ENCODE results near the gene SREBF2. TPM values are rescaled to one million over a fixed set of nuclear protein-coding genes. Genes with fewer than 3 reads are reported as not detected.

The SREBF2 gene
- total and polyA plus RNA-seq, 2 donors from 2014 or later = 49.2 to 71.4 TPM

- no peak overlapping the region for H3K4me3 ChIP-seq (ENCODE audit: low read length in 3 of 3)
Measured at GRCh38 chr22:41922328-41922727, 89.4 kb downstream of the SREBF2 start.

GRCh38 chr22:41922940-41923594 is 90.2 kb downstream of the SREBF2 start:
- intact Hi-C loops (cut with DNase I) = no loop called here
- H3K36me3 ChIP-seq (ENCODE audit: control insufficient read depth in 2 of 3, insufficient read depth in 3 of 3, low read length in 3 of 3) = no peaks in the 10 kb centered on the region
- H3K9me3 ChIP-seq (ENCODE audit: control insufficient read depth in 2 of 3, insufficient read depth in 1 of 3, low read length in 3 of 3) = no peaks in the 10 kb centered on the region
- DNase-seq (no peak), FAIRE-seq (no peak)
- no peak overlapping the region for H3K4me3 ChIP-seq (ENCODE audit: low read length in 3 of 3)
- H3K9ac ChIP-seq (ENCODE audit: low read length in 3 of 3) = no peak overlapping the region
- no peak overlapping the region for H3K27ac ChIP-seq (ENCODE audit: low read depth in 2 of 2, low read length in 2 of 2)
- TF ChIP-seq CTCF (IDR thresholded peaks at IDR 0.05; ENCODE audit: borderline replicate concordance, extremely low read depth, insufficient read depth) = no peak
- peaks cover 0 to 5% (median 0%) of the 10 kb centered on the region in 3 donors for H3K4me1 ChIP-seq (ENCODE audit: control insufficient read depth in 2 of 3, insufficient read depth in 2 of 3, low read depth in 1 of 3, low read length in 3 of 3)
- no peaks in the 10 kb centered on the region for H3K27me3 ChIP-seq (ENCODE audit: control insufficient read depth, insufficient read depth, low read length)

More at GRCh38 chr22:41922328-41922727, 89.4 kb downstream of the SREBF2 start:
- no peaks in the 10 kb centered on the region for H3K27me3 ChIP-seq (ENCODE audit: control insufficient read depth, insufficient read depth, low read length)
- DNase-seq = no peak
- no peak overlapping the region for H3K9ac ChIP-seq (ENCODE audit: low read length in 3 of 3)
- no peak overlapping the region for H3K27ac ChIP-seq (ENCODE audit: low read depth in 2 of 2, low read length in 2 of 2)
- no peaks in the 10 kb centered on the region for H3K36me3 ChIP-seq (ENCODE audit: control insufficient read depth in 2 of 3, insufficient read depth in 3 of 3, low read length in 3 of 3)
- no peaks in the 10 kb centered on the region for H3K9me3 ChIP-seq (ENCODE audit: control insufficient read depth in 2 of 3, insufficient read depth in 1 of 3, low read length in 3 of 3)
- H3K4me1 ChIP-seq (ENCODE audit: control insufficient read depth in 2 of 3, insufficient read depth in 2 of 3, low read depth in 1 of 3, low read length in 3 of 3) = peaks cover 0 to 5% (median 0%) of the 10 kb centered on the region in 3 donors
- no peak for FAIRE-seq
- no peak for TF ChIP-seq CTCF (IDR thresholded peaks at IDR 0.05; ENCODE audit: borderline replicate concordance, extremely low read depth, insufficient read depth)
- intact Hi-C loops (cut with DNase I) = no loop called here

- Histone ChIP-seq H3K27ac (ENCODE audit: low read depth in 2 of 2, low read length in 2 of 2) (no peak overlapping the region), H3K4me1 (ENCODE audit: control insufficient read depth in 2 of 3, insufficient read depth in 2 of 3, low read depth in 1 of 3, low read length in 3 of 3) (peaks cover 0 to 5% (median 0%) of the 10 kb centered on the region in 3 donors), H3K36me3 (ENCODE audit: control insufficient read depth in 2 of 3, insufficient read depth in 3 of 3, low read length in 3 of 3) (no peaks in the 10 kb centered on the region), H3K27me3 (ENCODE audit: control insufficient read depth, insufficient read depth, low read length) (no peaks in the 10 kb centered on the region), H3K4me3 (ENCODE audit: low read length in 3 of 3) (no peak overlapping the region), H3K9ac (ENCODE audit: low read length in 3 of 3) (no peak overlapping the region), H3K9me3 (ENCODE audit: control insufficient read depth in 2 of 3, insufficient read depth in 1 of 3, low read length in 3 of 3) (no peaks in the 10 kb centered on the region)
- TF ChIP-seq CTCF (IDR thresholded peaks at IDR 0.05; ENCODE audit: borderline replicate concordance, extremely low read depth, insufficient read depth) = no peak
- FAIRE-seq (no peak), DNase-seq (no peak)
- intact Hi-C loops (cut with DNase I) = no loop called here
Measured at GRCh38 chr22:41923595-41924276, 90.8 kb downstream of the SREBF2 start.

Data from kidney (tissue), 14 donors.